Gastroesophageal sphincter (tissue), 4 donors: ENCODE measurements around the gene TRERF1. TPM values are rescaled to one million over a fixed set of nuclear protein-coding genes. Genes with fewer than 3 reads are reported as not detected.
"Not testable (repeated sequence)": the region's sequence is repeated elsewhere in the genome, so short reads cannot be mapped to it uniquely, and the experiment has no call there.

Source experiments
- ATAC-seq: fragments of 150-250 bp; one replicate; pipeline ENCODE4 v1.9.1; 2016; ENCODE audit warnings: mild to moderate bottlenecking, moderate library complexity
- H3K27ac ChIP-seq, 4 donors: fragments of 200-600 bp; sonication (generic) in 3 of 4; 1 replicate in 3 of 4; 2 replicates in 1 of 4; pipeline ENCODE4 v1.5.1; 2016 to 2019
- H3K27me3 ChIP-seq: fragments of 200-600 bp; sonication (generic); one replicate; pipeline ENCODE4 v1.5.1; 2019
- H3K36me3 ChIP-seq, 2 donors: fragments of 200-600 bp; sonication (generic); one replicate each; pipeline ENCODE4 v1.5.1; 2019; ENCODE audit warnings: control low read depth in 1 of 2
- H3K4me1 ChIP-seq, 3 donors: fragments of 200-600 bp; sonication (generic); 1 replicate in 2 of 3; 2 replicates in 1 of 3; pipeline ENCODE4 v1.5.1; 2016 to 2019; ENCODE audit warnings: control low read depth in 2 of 3
- H3K4me3 ChIP-seq, 2 donors: fragments of 200-600 bp; sonication (generic); one replicate each; pipeline ENCODE4 v1.5.1; 2019; ENCODE audit warnings: mild to moderate bottlenecking in 1 of 2, moderate library complexity in 1 of 2
- H3K9me3 ChIP-seq, 3 donors: fragments of 200-600 bp; sonication (generic); one replicate each; pipeline ENCODE4 v1.5.1; 2017 to 2019; ENCODE audit warnings: control low read depth in 2 of 3
- EP300 ChIP-seq: sonication (generic); formaldehyde crosslinking; IDR thresholded peaks from one replicate; pipeline ENCODE4 v1.6.1; 2017; ENCODE audit warnings: antibody characterized with exemption, mild to moderate bottlenecking
- POLR2A ChIP-seq, 2 donors: fragments of 450-650 bp; IDR thresholded peaks; one replicate each; pipeline ENCODE4 v1.6.1; 2017; ENCODE audit warnings: antibody characterized with exemption in 2 of 2, mild to moderate bottlenecking in 2 of 2, moderate library complexity in 1 of 2
- POLR2AphosphoS5 ChIP-seq: sonication (generic); formaldehyde crosslinking; IDR thresholded peaks from one replicate; pipeline ENCODE4 v1.6.1; 2017; ENCODE audit warnings: antibody characterized with exemption
- WGBS, 2 donors: methylation state at CpG; one replicate each; pipeline ENCODE4 v1.1.5; 2018; ENCODE audit warnings: low coverage in 1 of 2; 5-methylcytosine and 5-hydroxymethylcytosine counted together
- total RNA-seq, 4 donors: library from RNA; depleted of rRNA; stranded (reverse); fragments of >200 nt; gene quantifications; one replicate each; pipeline ENCODE4 v1.1.0, GENCODE V29; 2016
- TF ChIP-seq, protein P1 (sequence below), 4 experiments: fragments of 200-600 bp in 2 of 4; fragments of 450-650 bp in 2 of 4; sonication (generic) in 1 of 4; IDR thresholded peaks; one replicate each; pipeline ENCODE4 v1.5.1; 2017 to 2019; ENCODE audit warnings: antibody characterized with exemption in 4 of 4, mild to moderate bottlenecking in 2 of 4, moderate library complexity in 2 of 4

Gene TRERF1
- total RNA-seq, 4 donors from 2014 or later = 3.2 to 7.4 (median 5.4) TPM

- H3K9me3 ChIP-seq = no peaks in the 10 kb centered on the region
- 71% methylated on average over 3 of the region's 4 CpGs; no CpG with 5 or more reads in 1 of the 2 donors for WGBS, 2 donors
- ATAC-seq = no peak
- no peak overlapping the region for H3K27ac ChIP-seq
- no peak overlapping the region for H3K4me3 ChIP-seq
- no peaks in the 10 kb centered on the region for H3K27me3 ChIP-seq
- H3K4me1 ChIP-seq = peaks cover 3 to 22% (median 3%) of the 10 kb centered on the region in 3 donors
- TF ChIP-seq POLR2AphosphoS5 (no peak), POLR2A (IDR thresholded peaks at IDR 0.05) (no peak), EP300 (no peak)
- TF ChIP-seq, protein P1, sequence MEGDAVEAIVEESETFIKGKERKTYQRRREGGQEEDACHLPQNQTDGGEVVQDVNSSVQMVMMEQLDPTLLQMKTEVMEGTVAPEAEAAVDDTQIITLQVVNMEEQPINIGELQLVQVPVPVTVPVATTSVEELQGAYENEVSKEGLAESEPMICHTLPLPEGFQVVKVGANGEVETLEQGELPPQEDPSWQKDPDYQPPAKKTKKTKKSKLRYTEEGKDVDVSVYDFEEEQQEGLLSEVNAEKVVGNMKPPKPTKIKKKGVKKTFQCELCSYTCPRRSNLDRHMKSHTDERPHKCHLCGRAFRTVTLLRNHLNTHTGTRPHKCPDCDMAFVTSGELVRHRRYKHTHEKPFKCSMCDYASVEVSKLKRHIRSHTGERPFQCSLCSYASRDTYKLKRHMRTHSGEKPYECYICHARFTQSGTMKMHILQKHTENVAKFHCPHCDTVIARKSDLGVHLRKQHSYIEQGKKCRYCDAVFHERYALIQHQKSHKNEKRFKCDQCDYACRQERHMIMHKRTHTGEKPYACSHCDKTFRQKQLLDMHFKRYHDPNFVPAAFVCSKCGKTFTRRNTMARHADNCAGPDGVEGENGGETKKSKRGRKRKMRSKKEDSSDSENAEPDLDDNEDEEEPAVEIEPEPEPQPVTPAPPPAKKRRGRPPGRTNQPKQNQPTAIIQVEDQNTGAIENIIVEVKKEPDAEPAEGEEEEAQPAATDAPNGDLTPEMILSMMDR (IDR thresholded peaks at IDR 0.05) = no peak
- H3K36me3 ChIP-seq = peaks cover 0 to under 1% of the 10 kb centered on the region in 2 donors
These were observed 230.2 kb downstream of the TRERF1 start for GRCh38 chr6:42221546-42221945.

DNA sequence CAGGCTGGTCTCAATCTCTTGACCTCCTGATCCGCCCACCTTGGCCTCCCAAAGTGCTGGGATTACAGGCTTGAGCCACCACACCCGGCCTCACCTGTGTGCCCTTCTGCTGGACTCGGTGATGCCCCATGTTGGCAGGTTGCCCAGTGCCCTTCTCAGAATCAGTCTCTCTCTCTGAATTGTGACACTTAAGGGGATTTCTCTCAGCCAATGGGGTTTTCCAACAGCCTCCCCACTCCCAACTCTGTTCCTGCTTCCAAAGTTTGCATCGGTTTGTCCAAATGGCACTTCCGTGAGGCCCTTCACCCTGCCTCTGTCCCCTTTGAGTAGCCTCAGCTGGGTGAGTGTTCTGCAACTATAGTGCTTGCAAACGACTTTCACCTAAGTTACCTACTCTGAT lies 230.9 kb downstream of the TRERF1 start:
- Histone ChIP-seq H3K4me3 (no peak overlapping the region), H3K36me3 (no peaks in the 10 kb centered on the region), H3K9me3 (no peaks in the 10 kb centered on the region), H3K4me1 (peaks cover 5 to 22% (median 6%) of the 10 kb centered on the region in 3 donors), H3K27me3 (no peaks in the 10 kb centered on the region), H3K27ac (no peak overlapping the region)
- no peak for ATAC-seq
- WGBS, 2 donors = 49 to 58% methylated on average over 3 to 5 of the region's 6 CpGs
- TF ChIP-seq POLR2AphosphoS5 = no peak
- TF ChIP-seq EP300 = no peak
- TF ChIP-seq, protein P1 (IDR thresholded peaks at IDR 0.05) = no peak
- no peak for TF ChIP-seq POLR2A (IDR thresholded peaks at IDR 0.05)

DNA sequence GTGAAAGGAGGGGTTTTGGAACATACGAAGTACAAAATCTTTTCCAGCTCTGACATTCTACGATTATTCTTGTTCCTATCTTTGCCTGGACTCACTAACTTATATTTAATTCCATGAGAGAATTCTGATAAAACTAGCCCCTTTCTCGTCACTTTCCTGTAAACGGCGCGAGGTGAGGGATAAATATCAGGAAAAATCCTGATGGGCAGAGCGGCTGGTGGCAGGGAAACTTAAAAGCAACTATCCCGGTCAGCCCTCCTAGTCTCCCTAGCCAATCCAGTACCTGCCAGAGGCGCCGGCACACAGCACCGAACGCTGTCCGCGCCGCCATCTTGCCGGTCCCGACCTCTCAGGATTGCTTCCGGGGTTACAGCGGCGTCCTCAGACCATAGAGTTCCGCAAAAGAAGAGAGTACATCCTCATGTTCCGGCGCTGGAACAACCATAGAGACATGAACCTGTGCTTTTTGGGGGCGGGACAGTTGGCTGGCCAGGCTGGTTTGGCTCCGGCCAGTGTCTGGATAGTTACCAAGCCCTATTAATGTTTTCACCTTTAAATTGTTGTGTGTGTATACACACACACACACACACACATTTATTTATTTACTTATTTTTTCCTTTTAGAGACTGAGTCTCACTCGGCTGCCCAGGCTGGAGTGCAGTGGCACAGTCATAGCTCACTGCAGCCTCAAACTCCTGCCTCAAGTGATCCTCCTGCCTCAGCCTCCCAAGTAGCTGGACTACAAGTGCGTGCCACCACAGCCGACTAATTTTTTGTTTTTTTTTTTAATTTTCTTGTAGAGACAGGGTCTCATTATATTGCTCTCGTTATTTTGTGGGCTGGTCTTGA lies 234.0 kb downstream of the TRERF1 start, which contains the start of gene MRPS10:
Gene MRPS10, minus strand, starts transcription at position 343 of the 849 bp plus-strand sequence. Its CDS starts 12 bp downstream, at position 331.
- peaks cover 5 to 37% (median 6%) of the 10 kb centered on the region in 3 donors for H3K4me1 ChIP-seq
- H3K9me3 ChIP-seq = no peaks in the 10 kb centered on the region
- H3K27me3 ChIP-seq = no peaks in the 10 kb centered on the region
- peak within 1 kb of the TSS; percentile 48 to 83 (median 75) for H3K27ac ChIP-seq
- TF ChIP-seq POLR2AphosphoS5 (peak; percentile 95), POLR2A (IDR thresholded peaks at IDR 0.05) (peak; percentile 82 to 83), EP300 (no peak)
- TF ChIP-seq, protein P1 (IDR thresholded peaks at IDR 0.05) = peak in 1 of 4 experiments; percentile 30
- H3K4me3 ChIP-seq = peak within 1 kb of the TSS; percentile 65 to 84
- WGBS, 2 donors = 18 to 37% methylated on average over 6 to 15 of the region's 29 CpGs
- H3K36me3 ChIP-seq = peaks cover 0 to 15% of the 10 kb centered on the region in 2 donors
- peak; percentile 99 for ATAC-seq

DNA sequence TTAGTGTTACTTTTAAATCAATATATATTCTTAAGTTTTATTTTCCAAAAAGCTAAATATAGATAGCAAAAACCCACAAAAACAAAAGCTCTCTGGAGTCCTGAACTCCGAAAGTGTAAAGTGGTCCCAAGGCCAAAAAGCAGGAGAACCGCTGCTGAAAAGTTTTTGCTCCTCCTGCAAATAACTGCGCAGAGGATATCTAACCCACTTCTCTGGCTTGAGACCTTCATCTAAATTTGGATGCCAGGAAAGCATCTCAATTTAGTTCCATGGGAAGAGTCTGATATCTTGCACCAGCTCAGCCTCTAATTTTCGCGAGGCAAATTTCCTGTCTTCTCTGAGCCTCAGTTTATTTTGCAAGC lies 234.6 kb downstream of the TRERF1 start:
- Histone ChIP-seq H3K9me3 (no peaks in the 10 kb centered on the region), H3K36me3 (peaks cover 0 to 21% of the 10 kb centered on the region in 2 donors), H3K4me3 (peak overlapping the region; percentile 65 to 84), H3K27ac (peak overlapping the region; percentile 48 to 83 (median 75)), H3K4me1 (peaks cover 5 to 37% (median 6%) of the 10 kb centered on the region in 3 donors), H3K27me3 (no peaks in the 10 kb centered on the region)
- 0 to 2% methylated on average over 5 of the region's 5 CpGs for WGBS, 2 donors
- no peak for ATAC-seq
- TF ChIP-seq, protein P1 (IDR thresholded peaks at IDR 0.05) = no peak
- no peak for TF ChIP-seq POLR2A (IDR thresholded peaks at IDR 0.05)
- TF ChIP-seq POLR2AphosphoS5 = no peak
- TF ChIP-seq EP300 = no peak

DNA sequence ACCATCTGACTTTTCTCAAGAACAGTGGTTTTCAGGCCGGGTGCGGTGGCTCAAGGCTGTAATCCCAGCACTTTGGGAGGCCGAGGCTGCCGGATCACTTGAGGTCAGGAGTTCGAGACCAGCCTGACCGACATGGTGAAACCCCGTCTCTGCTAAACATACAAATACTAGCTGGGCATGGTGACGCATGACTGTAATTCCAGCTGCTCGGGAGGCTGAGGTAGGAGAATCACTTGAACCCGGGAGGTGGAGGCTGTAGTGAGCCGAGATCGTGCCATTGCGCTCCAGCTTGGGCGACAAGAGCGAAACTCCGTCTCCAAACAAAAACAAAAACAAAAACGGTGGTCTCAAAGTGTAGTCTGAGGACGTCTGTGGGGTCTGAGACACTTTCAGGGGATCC lies 235.2 kb downstream of the TRERF1 start:
- ATAC-seq, H3K27me3 ChIP-seq, H3K9me3 ChIP-seq, H3K27ac ChIP-seq: not testable (repeated sequence)
- H3K4me3 ChIP-seq = peak overlapping the region in 1 of 2 donors; percentile 65
- WGBS, 2 donors = 53 to 82% methylated on average over 3 to 13 of the region's 18 CpGs
- peaks cover 5 to 37% (median 6%) of the 10 kb centered on the region in 3 donors for H3K4me1 ChIP-seq
- H3K36me3 ChIP-seq = peaks cover 0 to 27% of the 10 kb centered on the region in 2 donors
